Hematopoietic multipotent progenitor cell treated with erythropoietin and hydrocortisone succinate and interleukin-3 and kit ligand, for 17 days (in vitro differentiated cells): ENCODE results near the gene RNF13.
"Not testable (repeated sequence)": the region's sequence is repeated elsewhere in the genome, so short reads cannot be mapped to it uniquely, and the experiment has no call there.

Experiments
- DNase-seq: peaks from one replicate; pipeline ENCODE4 v3.0.0-alpha.2; 2015; ENCODE audit warnings: low spot score

The RNF13 gene

DNA sequence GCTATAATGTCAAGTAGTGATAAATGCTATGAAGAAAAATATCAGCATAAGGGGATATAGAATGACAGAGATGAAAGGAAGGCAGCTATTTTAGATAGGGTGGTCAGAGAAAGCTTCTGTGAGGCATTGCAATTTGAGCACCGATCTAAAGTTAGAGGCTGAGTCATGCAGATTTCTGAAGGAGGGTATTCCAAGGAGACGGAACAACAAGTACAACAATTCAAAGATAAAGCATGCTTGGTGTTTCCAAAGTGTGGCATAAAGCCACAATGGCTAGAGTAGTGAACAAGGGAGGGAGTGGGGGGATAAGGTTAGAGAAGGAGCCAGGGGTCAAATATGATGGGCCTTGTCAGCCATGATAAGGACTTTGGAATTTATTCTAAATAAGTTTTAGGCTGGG lies 85.8 kb downstream of the RNF13 start:
- DNase-seq, result no peak

DNA sequence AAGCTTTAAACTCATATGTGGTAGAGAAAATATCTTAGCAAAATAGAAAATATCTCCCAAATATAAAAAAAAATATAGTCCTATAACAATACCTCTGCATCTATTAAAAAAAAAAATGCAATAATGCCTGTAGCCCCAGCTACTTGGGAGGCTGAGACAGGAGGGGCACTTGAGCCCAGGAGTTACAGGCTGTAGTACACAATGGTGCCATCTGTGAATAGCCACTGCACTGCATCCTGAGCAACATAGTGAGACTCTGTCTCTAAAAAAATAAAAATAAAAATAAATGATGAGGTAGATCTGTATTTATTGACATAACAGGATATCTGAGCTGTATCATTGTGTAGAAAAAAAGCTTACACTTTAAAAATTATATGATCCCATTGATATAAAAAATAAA lies 87.3 kb downstream of the RNF13 start:
- no peak for DNase-seq

DNA sequence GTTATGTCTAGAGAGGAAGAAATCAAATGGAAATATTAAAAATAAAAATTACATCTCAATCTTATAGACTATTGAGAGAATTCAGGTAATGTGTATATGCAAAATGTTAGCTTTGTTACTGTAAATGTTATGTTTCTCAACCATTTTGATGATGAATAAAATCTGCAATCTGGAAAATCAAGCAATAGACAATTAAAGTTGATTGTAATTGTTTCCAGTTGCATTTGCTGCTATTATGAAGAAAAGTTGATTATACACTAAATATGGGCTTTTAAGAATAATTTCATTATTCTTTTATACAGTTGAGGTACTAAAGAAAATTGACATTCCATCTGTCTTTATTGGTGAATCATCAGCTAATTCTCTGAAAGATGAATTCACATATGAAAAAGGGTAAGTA lies 88.8 kb downstream of the RNF13 start:
- no peak for DNase-seq

DNA sequence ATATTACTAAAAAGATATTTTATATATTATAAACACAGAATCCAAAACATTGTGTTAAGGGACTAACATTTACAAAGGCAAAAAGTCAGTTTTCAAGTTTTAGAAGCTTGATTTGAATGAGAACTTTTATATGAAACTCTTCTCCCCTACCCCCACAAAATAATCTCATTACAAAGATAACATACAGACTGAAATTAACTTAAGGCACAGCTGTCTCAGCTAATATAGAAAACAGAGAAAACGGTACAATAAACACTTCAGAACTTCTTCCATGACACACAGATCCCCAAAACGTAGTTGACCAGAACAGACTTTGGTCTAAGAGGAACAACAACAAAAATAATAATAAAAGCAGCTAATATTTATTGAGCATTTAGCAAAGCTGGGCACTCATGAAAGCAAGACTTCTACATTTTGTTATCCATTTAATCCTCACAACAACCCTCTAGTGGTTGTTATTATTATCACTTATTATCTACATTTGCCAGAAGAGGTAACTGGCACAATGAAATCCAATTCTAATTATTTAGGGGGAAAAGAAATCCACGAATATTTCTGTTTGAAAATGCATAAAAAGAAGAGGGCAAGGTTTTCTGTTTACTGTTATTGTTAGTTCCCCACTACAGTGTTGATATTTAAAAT lies 89.6 kb downstream of the RNF13 start:
- DNase-seq, result no peak

DNA sequence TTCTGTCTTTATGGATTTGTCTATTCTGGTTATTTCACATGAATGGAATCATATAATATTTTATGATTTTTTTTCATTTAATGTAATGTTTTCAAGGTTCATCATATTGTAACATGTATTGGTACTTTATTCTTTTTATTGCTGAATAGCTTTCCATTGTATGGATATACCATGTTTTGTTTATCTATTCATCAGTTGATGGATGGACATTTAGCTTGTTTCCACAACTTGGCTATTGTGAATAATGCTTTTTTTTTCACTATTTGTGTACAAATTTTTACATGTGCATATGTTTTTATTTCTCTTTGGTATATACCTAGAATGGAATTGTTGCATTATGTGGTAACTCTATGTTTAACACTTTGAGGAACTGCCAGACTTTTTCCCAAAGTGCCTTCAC lies 93.0 kb downstream of the RNF13 start:
- DNase-seq, result no peak

DNA sequence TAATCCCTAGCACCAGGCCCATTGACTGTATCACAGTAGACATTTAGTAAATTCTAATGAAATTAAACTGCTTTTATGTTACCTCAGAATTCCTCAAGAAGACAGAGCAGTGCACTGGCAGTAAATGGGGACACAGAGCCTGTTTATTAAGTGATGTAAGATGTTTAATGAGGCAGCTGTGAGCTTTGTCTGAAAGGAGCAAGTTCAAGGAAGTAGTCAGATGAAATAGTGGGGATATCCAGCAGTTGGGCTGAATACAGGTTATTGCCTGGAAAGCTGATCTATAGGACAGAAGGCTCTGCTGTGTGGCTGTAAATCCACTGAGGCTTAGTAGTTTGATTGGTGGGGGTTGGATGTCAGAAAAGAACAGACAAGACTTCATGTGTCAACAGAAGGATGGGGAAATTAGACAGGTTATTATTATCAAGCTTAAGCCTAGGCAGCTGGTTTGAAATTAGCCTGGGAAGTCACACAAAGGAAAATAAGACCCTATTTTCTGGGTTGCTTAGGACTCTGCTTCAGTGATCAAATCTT lies 95.5 kb downstream of the RNF13 start:
- DNase-seq, result no peak

DNA sequence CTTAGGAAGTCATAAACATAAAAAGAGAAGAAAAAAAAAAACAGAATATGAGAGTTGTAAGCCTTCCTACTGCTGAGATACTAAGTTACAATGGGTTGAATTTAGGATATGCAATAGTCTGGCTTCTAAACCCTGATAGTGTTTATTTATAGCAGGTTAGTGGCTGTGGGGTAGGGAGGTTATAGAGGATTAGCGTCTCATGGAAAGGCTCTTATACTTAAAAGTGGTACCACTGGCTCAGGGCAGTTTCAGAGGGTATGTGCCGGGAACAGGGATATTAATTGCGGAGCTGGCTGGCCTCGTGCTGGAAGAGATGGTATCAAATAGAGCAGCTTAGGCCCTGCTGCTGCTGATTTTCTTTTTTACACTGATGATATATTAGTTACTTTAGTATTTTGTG lies 96.9 kb downstream of the RNF13 start:
- DNase-seq, result no peak

DNA sequence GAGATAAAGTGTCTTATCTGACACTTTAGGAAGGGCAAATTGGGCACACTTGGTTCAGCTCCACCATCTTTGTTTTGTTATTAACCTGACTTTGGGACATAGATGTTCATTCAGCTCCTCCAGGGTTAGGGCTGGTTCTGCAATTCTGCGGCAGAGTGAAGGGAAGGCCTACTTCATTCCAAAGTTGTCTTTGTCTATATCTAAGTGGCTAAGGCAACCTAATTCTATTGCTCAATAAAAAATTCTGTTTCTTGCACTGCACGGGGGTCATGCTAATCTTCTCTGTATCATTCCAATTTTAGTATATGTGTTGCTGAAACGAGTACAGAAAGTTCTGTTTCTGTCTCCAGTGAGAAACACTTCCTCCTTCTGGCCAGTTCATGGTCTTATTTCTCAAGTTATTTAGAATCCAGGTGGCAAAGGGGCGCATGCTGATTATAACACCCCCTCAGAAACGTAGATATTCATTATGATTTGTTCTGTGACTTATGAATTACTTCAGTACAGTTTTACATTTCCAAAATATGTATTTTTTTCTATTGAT lies 104.2 kb downstream of the RNF13 start:
- DNase-seq, result no peak

DNA sequence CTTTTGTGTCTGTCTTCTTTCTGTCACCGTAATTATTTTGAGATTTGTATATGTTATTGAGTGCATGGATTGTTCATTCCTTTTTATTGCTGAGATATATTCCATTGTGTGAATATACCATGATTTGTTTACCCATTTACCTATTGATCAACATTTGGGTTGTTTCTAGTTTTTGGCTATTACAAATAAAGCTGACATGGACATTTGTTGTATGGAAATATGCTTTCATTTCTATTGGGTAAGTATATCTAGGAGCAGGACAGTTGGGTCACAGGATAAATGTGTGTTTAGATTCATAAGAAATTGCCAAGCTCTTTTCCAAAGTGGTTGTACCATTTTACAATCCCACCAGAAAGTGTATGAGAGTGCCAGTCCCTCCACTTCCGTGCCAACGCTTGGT lies 106.5 kb downstream of the RNF13 start:
- no peak for DNase-seq

DNA sequence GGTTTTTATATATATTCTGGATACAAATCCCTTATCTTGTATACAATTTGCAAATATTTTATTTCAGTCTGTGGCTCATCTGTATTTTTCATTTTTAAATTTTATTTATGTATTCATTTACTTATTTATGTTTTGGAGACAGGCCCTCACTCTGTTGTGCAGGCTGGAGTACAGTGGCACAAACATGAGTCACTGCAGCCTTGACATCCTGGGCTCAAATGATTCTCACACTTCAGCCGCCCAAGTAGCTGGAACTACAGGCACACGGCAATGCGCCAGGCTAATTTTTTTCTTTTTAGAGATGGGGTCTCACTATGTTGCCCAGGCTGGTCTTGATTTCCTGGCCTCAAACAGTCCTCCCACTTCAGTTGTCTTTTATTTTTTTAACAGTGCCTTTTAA lies 107.1 kb downstream of the RNF13 start:
- DNase-seq, result no peak

DNA sequence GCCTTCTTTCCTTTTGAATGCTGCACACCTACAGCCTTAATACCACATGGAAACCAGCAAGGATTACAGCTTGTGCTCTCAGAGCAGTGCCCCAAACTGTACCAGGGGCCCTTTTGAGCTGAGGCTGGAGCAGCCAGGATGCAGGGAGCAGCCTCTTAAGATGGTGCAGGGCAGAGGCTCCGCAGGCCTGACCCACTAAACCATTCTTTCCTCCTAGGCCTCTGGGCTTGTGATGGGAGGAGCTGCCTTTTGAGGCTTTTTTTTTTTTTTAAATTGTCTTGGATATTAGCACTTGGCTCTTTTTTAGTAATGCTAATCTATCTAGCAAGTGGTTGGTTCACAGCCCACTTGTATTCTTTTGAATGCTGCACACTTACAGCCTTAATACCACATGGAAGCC lies 120.0 kb downstream of the RNF13 start:
- no peak for DNase-seq

DNA sequence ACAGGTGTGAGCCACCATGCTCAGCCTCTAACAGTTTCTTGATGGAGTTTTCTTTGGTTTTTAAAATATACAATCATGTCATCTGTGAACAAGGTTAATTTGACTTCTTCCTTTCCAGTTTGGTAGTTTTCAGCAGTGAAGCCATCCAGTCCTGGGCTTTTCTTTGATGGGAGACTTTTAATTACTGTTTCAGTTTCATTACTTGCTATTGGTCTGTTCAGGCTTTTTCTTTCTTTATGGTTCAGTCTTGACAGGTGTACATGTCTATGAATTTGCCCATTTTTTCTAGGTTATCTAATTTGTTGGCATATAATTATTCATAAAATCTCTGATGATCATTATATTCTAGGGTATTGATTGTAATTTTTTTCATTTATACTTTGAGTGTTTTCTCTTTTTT lies 120.8 kb downstream of the RNF13 start:
- DNase-seq, result no peak

DNA sequence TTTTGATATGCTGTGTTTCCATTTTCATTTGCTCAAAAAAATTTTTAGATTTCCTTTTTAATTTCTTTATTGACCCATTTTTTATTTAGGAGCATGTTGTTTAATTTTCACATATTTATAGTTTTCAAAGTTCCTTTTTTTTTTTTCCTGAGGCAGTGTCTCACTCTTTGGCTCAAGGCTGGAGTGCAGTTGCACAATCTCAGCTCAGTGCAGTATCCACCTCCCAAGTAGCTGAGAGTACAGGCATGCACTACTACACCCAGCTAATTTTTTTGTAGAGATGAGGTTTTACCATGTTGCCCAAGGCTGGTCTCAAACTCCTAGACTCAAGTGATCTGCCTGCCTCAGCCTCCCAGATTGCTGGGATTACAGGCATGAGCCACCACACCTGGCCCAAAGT lies 121.5 kb downstream of the RNF13 start:
- DNase-seq, result no peak

DNA sequence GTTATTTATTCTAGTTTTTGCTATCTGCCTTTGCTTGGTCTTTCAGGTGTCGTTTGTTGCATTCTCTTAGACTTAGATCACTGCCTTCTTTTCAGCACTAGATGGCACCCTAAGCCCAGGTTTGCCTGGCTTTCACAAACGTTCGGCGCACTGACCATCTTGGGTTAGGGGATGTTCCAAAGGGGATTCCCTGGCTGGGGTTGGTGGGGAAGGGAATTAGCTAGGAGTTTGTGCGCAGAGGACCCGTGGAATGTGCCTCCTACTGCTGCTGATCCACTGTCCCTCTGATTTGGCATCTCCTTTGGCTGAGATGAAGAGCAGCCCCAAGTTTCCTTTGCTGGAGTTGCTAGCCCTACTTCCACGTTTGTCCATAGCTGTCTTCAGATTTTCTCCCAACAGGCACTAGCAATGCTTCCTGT lies 123.8 kb downstream of the RNF13 start:
- DNase-seq, result peak; percentile 43

DNA sequence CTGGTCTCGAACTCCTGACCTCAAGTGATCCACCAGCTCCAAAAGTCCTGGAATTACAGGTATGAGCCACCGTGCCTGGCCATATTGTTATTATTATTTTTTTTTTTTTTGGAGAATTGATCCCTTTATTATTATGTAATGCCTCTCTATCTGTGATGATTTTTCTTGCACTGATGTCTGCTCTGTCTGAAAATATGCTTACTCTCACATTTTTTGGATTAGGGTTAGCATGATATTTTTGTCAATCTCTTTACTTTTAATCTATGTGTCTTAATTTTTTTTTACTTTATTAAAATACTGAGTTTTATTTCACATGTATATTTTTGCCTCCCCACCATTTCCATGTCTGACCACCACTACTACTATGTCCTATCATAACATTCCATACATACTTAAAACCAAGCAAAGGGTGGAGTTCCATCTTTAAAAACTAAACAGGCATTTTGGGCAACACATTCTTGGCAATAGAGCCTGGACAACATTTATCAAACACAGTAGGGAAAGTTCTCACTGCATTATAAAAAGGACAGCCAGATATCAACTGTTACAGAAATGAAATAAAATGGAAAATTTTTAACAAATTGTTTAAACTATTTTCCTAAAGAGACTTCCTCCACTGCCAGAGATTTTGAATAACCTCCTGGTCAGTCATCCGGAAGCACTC lies 125.5 kb downstream of the RNF13 start:
- not testable (repeated sequence) for DNase-seq

DNA sequence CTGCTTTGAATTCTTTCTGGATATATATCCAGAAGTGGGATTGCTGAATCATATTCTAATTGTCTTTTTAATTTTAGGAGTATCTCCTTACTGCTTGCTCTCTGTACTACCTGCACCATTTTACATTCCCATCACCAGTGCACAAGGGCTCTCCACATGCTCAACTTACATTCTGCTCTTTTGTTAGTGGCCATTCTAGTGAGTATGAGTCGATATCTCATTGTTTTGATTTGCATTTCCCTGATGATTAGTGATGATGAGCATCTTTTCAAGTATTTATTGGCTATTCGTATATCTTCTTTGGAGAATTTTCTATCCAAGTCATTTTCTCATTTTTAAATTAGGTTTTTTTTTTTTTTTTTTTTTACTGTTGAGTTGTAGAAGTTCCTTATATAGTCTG lies 128.2 kb downstream of the RNF13 start:
- DNase-seq, result no peak

DNA sequence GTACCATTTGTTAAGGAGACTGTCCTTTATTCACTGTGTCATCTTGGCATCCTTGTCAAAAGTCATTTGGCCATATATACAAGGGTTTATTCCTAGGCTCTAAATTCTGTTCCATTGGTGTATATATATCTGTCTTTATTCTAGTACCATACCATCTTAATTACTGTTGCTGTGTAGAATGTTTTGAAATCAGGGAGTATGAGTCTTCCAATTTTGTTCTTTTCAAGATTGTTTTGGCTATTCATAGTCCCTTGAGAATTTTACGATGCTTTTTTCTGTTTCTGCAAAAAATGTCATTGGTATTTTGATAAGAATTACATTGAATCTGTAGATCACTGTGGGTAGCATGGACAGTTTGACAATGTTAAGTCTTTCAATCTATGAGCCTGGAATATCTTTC lies 128.9 kb downstream of the RNF13 start:
- DNase-seq, result no peak

DNA sequence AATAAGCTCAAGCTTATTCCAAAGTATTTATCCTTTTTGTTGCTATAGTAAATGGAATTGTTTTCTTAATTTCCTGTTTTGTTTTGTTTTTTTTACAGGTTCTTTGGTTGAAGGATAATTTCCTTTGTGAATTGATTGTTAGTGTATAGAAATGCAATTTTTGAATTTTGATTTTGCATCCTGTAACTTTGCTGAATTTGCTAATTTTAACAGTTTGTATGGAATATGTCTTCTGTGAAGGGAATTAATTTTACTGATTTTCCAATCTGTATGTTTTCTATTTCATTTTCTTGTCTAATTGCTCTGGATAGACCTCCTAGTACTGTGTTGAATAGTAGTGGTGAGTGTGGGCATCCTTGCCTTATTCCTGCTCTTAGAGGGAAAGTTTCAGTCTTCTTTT lies 129.4 kb downstream of the RNF13 start:
- no peak for DNase-seq

DNA sequence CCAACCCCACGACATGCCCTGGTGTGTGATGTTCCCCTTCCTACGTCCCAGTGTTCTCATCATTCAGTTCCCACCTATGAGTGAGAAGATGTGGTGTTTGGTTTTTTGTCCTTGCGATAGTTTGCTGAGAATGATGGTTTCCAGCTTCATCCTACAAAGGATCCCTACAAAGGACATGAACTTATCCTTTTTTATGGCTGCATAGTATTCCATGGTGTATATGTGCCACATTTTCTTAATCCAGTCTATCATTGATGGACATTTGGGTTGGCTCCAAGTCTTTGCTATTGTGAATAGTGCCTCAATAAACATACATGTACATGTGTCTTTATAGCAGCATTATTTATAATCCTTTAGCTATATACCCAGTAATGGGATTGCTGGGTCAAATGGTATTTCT lies 131.0 kb downstream of the RNF13 start:
- DNase-seq, result not testable (repeated sequence)

DNA sequence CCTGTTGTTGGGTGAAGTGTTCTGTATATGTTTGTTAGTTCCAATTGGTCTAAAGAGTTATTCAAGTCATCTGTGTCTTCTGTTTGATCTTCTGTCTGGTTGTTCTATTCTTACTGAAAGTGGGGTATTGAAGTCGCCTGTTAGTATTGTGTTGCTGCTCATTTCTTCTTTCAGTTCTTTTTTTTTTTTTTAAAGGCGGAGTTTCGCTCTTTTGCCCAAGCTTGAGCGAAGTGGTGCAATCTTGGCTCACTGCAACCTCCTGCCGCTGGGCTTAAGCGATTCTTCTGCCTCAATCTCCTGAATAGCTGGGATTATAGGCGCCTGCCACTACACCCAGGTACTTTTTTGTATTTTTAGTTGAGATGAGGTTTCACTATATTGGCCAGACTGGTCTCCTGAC lies 134.2 kb downstream of the RNF13 start:
- DNase-seq, result no peak

DNA sequence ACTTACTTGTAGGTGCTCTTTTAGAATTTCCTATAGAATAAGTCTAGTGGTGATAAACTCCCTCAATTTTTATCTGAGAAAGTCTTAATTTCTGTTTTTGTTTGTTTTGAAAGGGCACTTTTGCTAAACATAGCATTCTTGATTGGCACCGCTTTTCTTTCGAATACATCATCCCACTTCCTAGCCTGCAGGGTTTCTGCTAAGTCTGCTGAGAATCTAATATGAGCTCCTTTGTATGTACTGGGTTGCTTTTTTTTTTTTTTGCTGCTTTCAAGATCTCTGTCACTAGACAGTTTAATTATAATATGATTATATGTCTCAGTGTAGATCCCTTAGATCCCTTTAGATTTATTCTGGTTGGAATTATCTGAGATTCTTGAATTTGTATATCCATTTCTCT lies 136.2 kb downstream of the RNF13 start:
- no peak for DNase-seq

DNA sequence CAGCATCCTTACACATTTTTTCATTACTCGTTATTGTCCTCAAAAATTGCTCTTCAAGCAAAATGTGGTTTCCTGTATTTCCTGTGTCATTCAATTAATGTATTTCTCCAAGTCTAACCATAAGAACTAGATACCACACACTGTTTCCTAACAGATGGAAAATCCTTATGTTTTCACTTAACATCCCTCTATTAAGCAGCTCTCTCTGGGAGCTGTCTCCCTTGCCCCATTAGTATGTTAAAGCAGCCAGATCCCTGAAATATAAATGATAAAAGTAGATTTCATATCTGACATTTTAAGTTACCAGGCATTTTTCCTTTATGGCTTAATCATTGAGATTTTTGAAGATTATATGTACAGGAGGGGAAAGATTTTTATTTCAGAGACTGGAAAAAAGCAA lies 141.8 kb downstream of the RNF13 start:
- no peak for DNase-seq

DNA sequence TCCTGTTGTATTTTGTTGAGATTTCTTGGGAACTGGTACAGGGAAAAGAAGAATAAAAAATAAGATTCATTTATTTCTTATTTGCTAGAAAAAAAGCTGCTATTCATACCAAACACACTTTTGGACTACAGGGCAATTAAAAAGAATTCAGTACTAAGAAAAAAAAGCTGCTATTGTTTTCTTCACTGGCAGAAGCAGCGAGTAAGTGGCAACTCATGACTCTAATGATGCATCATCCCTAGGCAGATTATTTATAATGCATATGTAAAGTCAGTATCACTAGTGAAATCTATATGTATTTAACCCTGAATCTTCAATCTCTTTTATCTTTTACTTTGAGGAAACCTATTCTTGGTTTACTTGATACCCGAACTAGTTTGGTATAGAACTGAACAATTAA lies 142.4 kb downstream of the RNF13 start:
- DNase-seq, result no peak
